Prostate gland (tissue), 2 donors: ENCODE results near the gene GSS. TPM values are rescaled to one million over a fixed set of nuclear protein-coding genes. Genes with fewer than 3 reads are reported as not detected.

Experiments
- DNase-seq: peaks from one replicate; pipeline ENCODE4 v3.0.0-alpha.2; 2019; ENCODE audit warnings: low spot score
- H3K27ac ChIP-seq, 2 donors: fragments of 200-600 bp; sonication (generic); 2 replicates each; pipeline ENCODE4 v1.5.1; 2017 to 2019
- H3K27me3 ChIP-seq: fragments of 200-600 bp; sonication (generic); replicated peaks from 2 replicates; pipeline ENCODE4 v1.5.1; 2019; ENCODE audit not compliant: insufficient read depth
- H3K36me3 ChIP-seq, 2 donors: fragments of 200-600 bp; sonication (generic); 1 replicate in 1 of 2; 2 replicates in 1 of 2; pipeline versions ENCODE4 v1.5.1 to v1.8.1; 2017 to 2019
- H3K4me1 ChIP-seq: fragments of 200-600 bp; sonication (generic); replicated peaks from 2 replicates; pipeline ENCODE4 v1.5.1; 2019
- H3K4me3 ChIP-seq, 2 donors: fragments of 200-600 bp; sonication (generic); 2 replicates each; pipeline ENCODE4 v1.5.1; 2017 to 2019
- H3K9me3 ChIP-seq: fragments of 200-600 bp; sonication (generic); 2 replicates; pipeline ENCODE4 v1.5.1; 2017
- CTCF ChIP-seq, 4 experiments: fragments of 200-600 bp in 2 of 4; fragments of 450-650 bp in 2 of 4; sonication (generic) in 2 of 4; IDR thresholded peaks; 1 replicate in 3 of 4; 2 replicates in 1 of 4; pipeline ENCODE4 v1.5.1; 2016 to 2019; ENCODE audit warnings: antibody characterized with exemption in 4 of 4, mild to moderate bottlenecking in 2 of 4, moderate library complexity in 2 of 4
- POLR2A ChIP-seq: fragments of 450-650 bp; IDR thresholded peaks from one replicate; pipeline ENCODE4 v1.6.1; 2016; ENCODE audit warnings: antibody characterized with exemption, mild to moderate bottlenecking
- POLR2AphosphoS5 ChIP-seq: sonication (generic); formaldehyde crosslinking; IDR thresholded peaks from one replicate; pipeline ENCODE4 v1.6.1; 2017; ENCODE audit warnings: antibody characterized with exemption
- WGBS: methylation state at CpG from one replicate; pipeline ENCODE4 v1.1.5; 2018; 5-methylcytosine and 5-hydroxymethylcytosine counted together
- intact Hi-C: fragments of 100-400 bp; cut with DNase I; formaldehyde crosslinking; loops from one replicate; pipeline ENCODE4 v1.14.2; 2022
- total RNA-seq, 2 donors: library from RNA; depleted of rRNA; stranded (reverse); fragments of >200 nt; gene quantifications; one replicate each; pipeline ENCODE4 v1.1.0, GENCODE V29; 2016

The GSS gene
- total RNA-seq, result 100 to 1,000 TPM in 1 of 2 donors, 10 to 100 TPM in 1; 84.4 to 101 TPM

GRCh38 chr20:34955231-34956040 is at the start of gene GSS, which contains the start of gene MYH7B:
GSS (minus strand) TSS chr20:34955806; CDS start chr20:34951852, 3,954 bp downstream.
MYH7B (plus strand) TSS chr20:34955868; CDS start chr20:34978006, 22,138 bp downstream.
- TF ChIP-seq POLR2AphosphoS5 (peak; percentile 98), POLR2A (peak; percentile 79), CTCF (IDR thresholded peaks at IDR 0.05) (peak in 3 of 4 experiments; percentile 54 to 79 (median 72))
- Histone ChIP-seq H3K36me3 (no peaks in the 10 kb centered on the region), H3K9me3 (no peaks in the 10 kb centered on the region), H3K27ac (peak within 1 kb of the TSS; percentile 90 to 93), H3K27me3 (no peaks in the 10 kb centered on the region), H3K4me1 (no peaks in the 10 kb centered on the region), H3K4me3 (peak within 1 kb of the TSS; percentile 67 to 68)
- intact Hi-C loops, result loop anchor here (1.0 to 5.0 kb wide), 3 partner anchors 81 to 248 kb away; partner anchors contain the start of gene NCOA6
- under 1% methylated on average over 61 of the region's 62 CpGs for WGBS
- DNase-seq, result peak; percentile 96

- TF ChIP-seq POLR2AphosphoS5, result no peak
- TF ChIP-seq CTCF (IDR thresholded peaks at IDR 0.05), result no peak
- TF ChIP-seq POLR2A, result no peak
- Histone ChIP-seq H3K4me3 (no peak overlapping the region), H3K9me3 (no peaks in the 10 kb centered on the region), H3K27me3 (no peaks in the 10 kb centered on the region), H3K27ac (no peak overlapping the region), H3K4me1 (no peaks in the 10 kb centered on the region), H3K36me3 (peaks cover 18 to 69% of the 10 kb centered on the region in 2 donors)
- no peak for DNase-seq
- 90% methylated on average over 20 of the region's 20 CpGs for WGBS
- intact Hi-C loops, result no loop called here
These were observed 49.3 kb upstream of the GSS start for GRCh38 chr20:35004749-35005462.

- Histone ChIP-seq H3K9me3 (no peaks in the 10 kb centered on the region), H3K27me3 (no peaks in the 10 kb centered on the region), H3K4me3 (no peak overlapping the region), H3K36me3 (peaks cover 14 to 63% of the 10 kb centered on the region in 2 donors), H3K27ac (no peak overlapping the region), H3K4me1 (no peaks in the 10 kb centered on the region)
- intact Hi-C loops, result no loop called here
- no peak for TF ChIP-seq POLR2AphosphoS5
- no peak for TF ChIP-seq CTCF (IDR thresholded peaks at IDR 0.05)
- no peak for TF ChIP-seq POLR2A
- 85% methylated on average over 18 of the region's 18 CpGs for WGBS
- no peak for DNase-seq
These were observed 48.6 kb upstream of the GSS start for GRCh38 chr20:35004051-35004725.

GRCh38 chr20:35003211-35004031 is 47.8 kb upstream of the GSS start:
- Histone ChIP-seq H3K36me3 (peaks cover 14 to 62% of the 10 kb centered on the region in 2 donors), H3K4me1 (no peaks in the 10 kb centered on the region), H3K9me3 (no peaks in the 10 kb centered on the region), H3K4me3 (no peak overlapping the region), H3K27ac (no peak overlapping the region), H3K27me3 (no peaks in the 10 kb centered on the region)
- no peak for DNase-seq
- 92% methylated on average over 25 of the region's 25 CpGs for WGBS
- TF ChIP-seq CTCF (IDR thresholded peaks at IDR 0.05) (no peak), POLR2AphosphoS5 (no peak), POLR2A (no peak)
- intact Hi-C loops, result no loop called here
